Stomach smooth muscle (tissue), 2 donors: ENCODE measurements around the gene MEMO1.

ENCODE experiments used
- H3K27ac ChIP-seq: one replicate; pipeline ENCODE4 v1.7.0; 2013; ENCODE audit warnings: mild to moderate bottlenecking, low read length, inconsistent platforms
- H3K27me3 ChIP-seq, 2 donors: one replicate each; pipeline ENCODE4 v1.7.0; 2013; ENCODE audit warnings: low read length in 2 of 2; ENCODE audit not compliant: insufficient read depth in 2 of 2, control insufficient read depth in 1 of 2
- H3K36me3 ChIP-seq, 2 donors: one replicate each; pipeline ENCODE4 v1.7.0; 2013; ENCODE audit warnings: low read length in 2 of 2; ENCODE audit not compliant: control insufficient read depth in 2 of 2, insufficient read depth in 2 of 2
- H3K4me1 ChIP-seq: one replicate; pipeline ENCODE4 v1.7.0; 2013; ENCODE audit warnings: low read length; ENCODE audit not compliant: control insufficient read depth, insufficient read depth
- H3K4me3 ChIP-seq, 2 donors: one replicate each; pipeline ENCODE4 v1.7.0; 2013; ENCODE audit warnings: low read length in 2 of 2
- H3K9ac ChIP-seq, 2 donors: one replicate each; pipeline ENCODE4 v1.7.0; 2013; ENCODE audit warnings: low read length in 2 of 2, mild to moderate bottlenecking in 1 of 2
- H3K9me3 ChIP-seq, 2 donors: one replicate each; pipeline ENCODE4 v1.7.0; 2013; ENCODE audit warnings: low read length in 2 of 2; ENCODE audit not compliant: control insufficient read depth in 2 of 2
- donor health status: healthy.
- donor health status: Pancreatic carcinoma.

The MEMO1 gene

GRCh38 chr2:31828891-31829290 is 181.9 kb downstream of the MEMO1 start:
- Histone ChIP-seq H3K9ac (no peak overlapping the region), H3K27ac (no peak overlapping the region), H3K9me3 (peaks cover 0 to 5% of the 10 kb centered on the region in 2 donors), H3K4me1 (no peaks in the 10 kb centered on the region), H3K27me3 (no peaks in the 10 kb centered on the region), H3K36me3 (no peaks in the 10 kb centered on the region), H3K4me3 (no peak overlapping the region)

DNA sequence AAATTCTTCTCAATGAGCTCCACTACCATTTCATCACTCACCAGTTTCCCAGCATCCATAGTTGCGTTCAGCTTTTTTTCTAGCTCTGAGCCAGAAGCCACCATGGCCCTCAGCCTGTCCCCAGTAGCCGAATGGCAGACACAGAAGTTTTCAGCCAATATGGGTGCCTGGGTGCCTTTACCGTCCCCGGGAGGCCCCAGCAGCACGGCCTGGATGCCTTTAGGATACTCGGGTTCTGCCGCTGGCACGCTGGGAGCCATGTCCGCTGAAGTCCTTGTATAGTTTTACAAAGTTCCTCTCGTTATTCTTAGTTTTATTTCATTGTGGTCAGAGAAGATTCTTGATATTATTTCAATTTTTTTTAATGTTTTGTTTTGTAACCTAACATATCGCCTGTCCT is 187.2 kb downstream of the MEMO1 start:
- H3K9ac ChIP-seq, result no peak overlapping the region
- no peaks in the 10 kb centered on the region for H3K36me3 ChIP-seq
- no peak overlapping the region for H3K4me3 ChIP-seq
- H3K4me1 ChIP-seq, result no peaks in the 10 kb centered on the region
- no peaks in the 10 kb centered on the region for H3K27me3 ChIP-seq
- H3K9me3 ChIP-seq, result peaks cover 6 to 16% of the 10 kb centered on the region in 2 donors
- H3K27ac ChIP-seq, result no peak overlapping the region

- Histone ChIP-seq H3K4me1 (no peaks in the 10 kb centered on the region), H3K9me3 (peaks cover 6 to 16% of the 10 kb centered on the region in 2 donors), H3K27ac (no peak overlapping the region), H3K9ac (no peak overlapping the region), H3K36me3 (no peaks in the 10 kb centered on the region), H3K4me3 (no peak overlapping the region), H3K27me3 (no peaks in the 10 kb centered on the region)
Measured at GRCh38 chr2:31822587-31822986, 188.2 kb downstream of the MEMO1 start.
